DND-41 (cell line): ENCODE results near the gene SYNDIG1.

Experiments
- ATAC-seq: fragments of 200-7000 bp; cut with Tn5 transposase; 3 replicates; pipeline ENCODE4 v1.9.1; 2021; ENCODE audit warnings: low read depth; ENCODE audit not compliant: insufficient read depth
- DNase-seq: peaks from one replicate; pipeline ENCODE4 v3.0.0-alpha.2; 2020
- H2AFZ ChIP-seq: 2 replicates; pipeline ENCODE4 v1.6.0; 2012; ENCODE audit warnings: low read depth, low read length
- H3K27ac ChIP-seq: 2 replicates; pipeline ENCODE4 v1.5.1; 2012; ENCODE audit warnings: low read length, inconsistent platforms
- H3K27me3 ChIP-seq: fragments of 200-600 bp; sonication (generic); 2 replicates; pipeline ENCODE4 v1.6.0; 2012; ENCODE audit warnings: low read length, mild to moderate bottlenecking, inconsistent platforms; ENCODE audit not compliant: insufficient read depth, poor library complexity
- H3K36me3 ChIP-seq: 2 replicates; pipeline ENCODE4 v1.5.1; 2012; ENCODE audit warnings: low read length, inconsistent platforms; ENCODE audit not compliant: insufficient read depth
- H3K4me1 ChIP-seq: 2 replicates; pipeline ENCODE4 v1.5.1; 2012; ENCODE audit warnings: mild to moderate bottlenecking, low read length; ENCODE audit not compliant: insufficient read depth
- H3K4me2 ChIP-seq: 2 replicates; pipeline ENCODE4 v1.6.0; 2012; ENCODE audit warnings: mild to moderate bottlenecking, moderate library complexity, low read length, inconsistent platforms; ENCODE audit not compliant: insufficient read depth
- H3K4me3 ChIP-seq, 2 experiments: fragments of 200-600 bp in 1 of 2; shearing (Covaris generic) in 1 of 2; 2 replicates each; pipeline ENCODE4 v1.5.1; 2012 to 2016; ENCODE audit warnings: inconsistent platforms in 2 of 2, low read length in 2 of 2, mild to moderate bottlenecking in 2 of 2, low read depth in 1 of 2, moderate library complexity in 1 of 2
- H3K79me2 ChIP-seq: 2 replicates; pipeline ENCODE4 v1.6.0; 2012; ENCODE audit warnings: low read length, inconsistent platforms; ENCODE audit not compliant: insufficient read depth
- H3K9ac ChIP-seq: 2 replicates; pipeline ENCODE4 v1.6.0; 2012; ENCODE audit warnings: low read depth, mild to moderate bottlenecking, inconsistent platforms, low read length, moderate library complexity
- H3K9me3 ChIP-seq: 2 replicates; pipeline ENCODE4 v1.5.1; 2012; ENCODE audit warnings: low read length, moderate library complexity, mild to moderate bottlenecking, inconsistent platforms; ENCODE audit not compliant: insufficient read depth, severe bottlenecking
- H4K20me1 ChIP-seq: 2 replicates; pipeline ENCODE4 v1.6.0; 2012; ENCODE audit warnings: low read length; ENCODE audit not compliant: insufficient read depth
- CTCF ChIP-seq: IDR thresholded peaks from 2 replicates; pipeline ENCODE4 v1.5.1; 2012; ENCODE audit warnings: borderline replicate concordance, low read length, moderate library complexity, mild to moderate bottlenecking; ENCODE audit not compliant: poor library complexity, severe bottlenecking; ENCODE audit errors: extremely low read depth
- EZH2 ChIP-seq: IDR thresholded peaks from 3 replicates; pipeline ENCODE4 v1.6.1; 2012; ENCODE audit warnings: borderline replicate concordance, low read depth, mild to moderate bottlenecking, moderate library complexity, low read length, inconsistent platforms; ENCODE audit not compliant: severe bottlenecking

Gene SYNDIG1

GRCh38 chr20:24695529-24696225, 226.2 kb downstream of the SYNDIG1 start:
- no peak overlapping the region for H3K4me2 ChIP-seq
- H3K27ac ChIP-seq, result no peak overlapping the region
- DNase-seq (peak; percentile 1), ATAC-seq (no peak)
- no peaks in the 10 kb centered on the region for H3K36me3 ChIP-seq
- no peak overlapping the region for H3K4me3 ChIP-seq
- H3K79me2 ChIP-seq, result no peaks in the 10 kb centered on the region
- no peaks in the 10 kb centered on the region for H3K27me3 ChIP-seq
- H4K20me1 ChIP-seq, result no peaks in the 10 kb centered on the region
- no peaks in the 10 kb centered on the region for H3K9me3 ChIP-seq
- no peak overlapping the region for H2AFZ ChIP-seq
- no peak for TF ChIP-seq CTCF
- TF ChIP-seq EZH2, result no peak
- no peak overlapping the region for H3K9ac ChIP-seq
- 0 out of 2 replicates have a peak, but pooled peaks cover 9% of the 10 kb centered on the region for H3K4me1 ChIP-seq

DNA sequence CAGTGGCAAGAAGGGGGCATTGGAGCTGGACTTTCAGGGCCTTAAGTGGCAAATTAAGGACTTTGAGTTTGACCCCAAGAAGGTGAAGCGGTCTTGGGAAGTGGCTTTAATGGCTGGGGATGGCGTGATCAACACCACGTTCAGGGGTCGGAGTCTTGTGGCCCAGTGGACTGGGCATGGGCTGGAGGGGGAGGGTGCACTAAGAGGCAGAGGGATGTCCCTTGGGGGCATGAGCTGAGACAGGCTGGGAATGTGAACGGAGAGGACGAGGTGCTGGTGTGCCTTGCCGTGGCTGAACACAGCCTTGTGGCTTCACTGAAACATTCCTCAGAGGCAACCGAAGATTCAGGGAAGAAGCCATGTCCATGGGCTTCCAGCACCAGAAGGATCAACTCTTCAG, 227.0 kb downstream of the SYNDIG1 start:
- H3K36me3 ChIP-seq, result no peaks in the 10 kb centered on the region
- H3K4me1 ChIP-seq, result 0 out of 2 replicates have a peak, but pooled peaks cover 9% of the 10 kb centered on the region
- no peak overlapping the region for H3K4me2 ChIP-seq
- H3K27ac ChIP-seq, result no peak overlapping the region
- no peak overlapping the region for H3K4me3 ChIP-seq
- DNase-seq (no peak), ATAC-seq (no peak)
- H3K27me3 ChIP-seq, result no peaks in the 10 kb centered on the region
- no peaks in the 10 kb centered on the region for H3K79me2 ChIP-seq
- no peak overlapping the region for H3K9ac ChIP-seq
- TF ChIP-seq CTCF (no peak), EZH2 (no peak)
- no peaks in the 10 kb centered on the region for H3K9me3 ChIP-seq
- H2AFZ ChIP-seq, result no peak overlapping the region
- H4K20me1 ChIP-seq, result no peaks in the 10 kb centered on the region

GRCh38 chr20:24697411-24697810, 228.0 kb downstream of the SYNDIG1 start:
- Histone ChIP-seq H3K79me2 (no peaks in the 10 kb centered on the region), H2AFZ (no peak overlapping the region), H3K9me3 (no peaks in the 10 kb centered on the region), H3K27ac (no peak overlapping the region), H3K4me1 (0 out of 2 replicates have a peak, but pooled peaks cover 9% of the 10 kb centered on the region), H3K4me3 (no peak overlapping the region), H4K20me1 (no peaks in the 10 kb centered on the region), H3K9ac (no peak overlapping the region), H3K4me2 (no peak overlapping the region), H3K36me3 (no peaks in the 10 kb centered on the region), H3K27me3 (no peaks in the 10 kb centered on the region)
- no peak for TF ChIP-seq EZH2
- no peak for TF ChIP-seq CTCF
- ATAC-seq (no peak), DNase-seq (peak; percentile 1)
